ENCODE results near the gene MRPL21.
"Not testable (repeated sequence)": the region's sequence is repeated elsewhere in the genome, so short reads cannot be mapped to it uniquely, and the experiment has no call there.

Gene MRPL21

GRCh38 chr11:68872216-68873003 lies 31.2 kb downstream of the MRPL21 start:
- in situ Hi-C loops (cut with MboI; ENCODE audit: low sequenced_read_pairs) = no loop called here

GRCh38 chr11:68870470-68870869 lies 33.2 kb downstream of the MRPL21 start:
- in situ Hi-C loops (cut with MboI; ENCODE audit: low sequenced_read_pairs) = no loop called here

GRCh38 chr11:68868221-68868835 lies 35.3 kb downstream of the MRPL21 start:
- in situ Hi-C loops (cut with MboI; ENCODE audit: low sequenced_read_pairs) = no loop called here

GRCh38 chr11:68867066-68867465 lies 36.6 kb downstream of the MRPL21 start:
- in situ Hi-C loops (cut with MboI; ENCODE audit: low sequenced_read_pairs) = no loop called here

GRCh38 chr11:68865241-68865640 lies 38.4 kb downstream of the MRPL21 start:
- in situ Hi-C loops (cut with MboI; ENCODE audit: low sequenced_read_pairs) = no loop called here

- in situ Hi-C loops (cut with MboI; ENCODE audit: low sequenced_read_pairs) = no loop called here
Measured at GRCh38 chr11:68863553-68864265, 39.9 kb downstream of the MRPL21 start.

GRCh38 chr11:68862421-68862820 lies 41.2 kb downstream of the MRPL21 start:
- in situ Hi-C loops (cut with MboI; ENCODE audit: low sequenced_read_pairs) = no loop called here

GRCh38 chr11:68859123-68859522 lies 44.5 kb downstream of the MRPL21 start:
- in situ Hi-C loops (cut with MboI; ENCODE audit: low sequenced_read_pairs) = no loop called here

- in situ Hi-C loops (cut with MboI; ENCODE audit: low sequenced_read_pairs) = no loop called here
Measured at GRCh38 chr11:68857037-68857586, 46.5 kb downstream of the MRPL21 start.

GRCh38 chr11:68856425-68857030 lies 47.1 kb downstream of the MRPL21 start:
- in situ Hi-C loops (cut with MboI; ENCODE audit: low sequenced_read_pairs) = not testable (repeated sequence)

- in situ Hi-C loops (cut with MboI; ENCODE audit: low sequenced_read_pairs) = no loop called here
Measured at GRCh38 chr11:68855205-68855981, 48.2 kb downstream of the MRPL21 start.

GRCh38 chr11:68854273-68854958 lies 49.2 kb downstream of the MRPL21 start:
- in situ Hi-C loops (cut with MboI; ENCODE audit: low sequenced_read_pairs) = no loop called here

- in situ Hi-C loops (cut with MboI; ENCODE audit: low sequenced_read_pairs) = no loop called here
Measured at GRCh38 chr11:68852628-68853027, 51.0 kb downstream of the MRPL21 start.

GRCh38 chr11:68848429-68848828 lies 55.2 kb downstream of the MRPL21 start:
- in situ Hi-C loops (cut with MboI; ENCODE audit: low sequenced_read_pairs) = no loop called here

- in situ Hi-C loops (cut with MboI; ENCODE audit: low sequenced_read_pairs) = no loop called here
Measured at GRCh38 chr11:68847395-68847794, 56.2 kb downstream of the MRPL21 start.

GRCh38 chr11:68845351-68846002 lies 58.2 kb downstream of the MRPL21 start:
- in situ Hi-C loops (cut with MboI; ENCODE audit: low sequenced_read_pairs) = no loop called here

- in situ Hi-C loops (cut with MboI; ENCODE audit: low sequenced_read_pairs) = no loop called here
Measured at GRCh38 chr11:68844801-68845200, 58.8 kb downstream of the MRPL21 start.

GRCh38 chr11:68844376-68844775 lies 59.3 kb downstream of the MRPL21 start:
- in situ Hi-C loops (cut with MboI; ENCODE audit: low sequenced_read_pairs) = no loop called here

GRCh38 chr11:68843703-68844312 lies 59.8 kb downstream of the MRPL21 start:
- in situ Hi-C loops (cut with MboI; ENCODE audit: low sequenced_read_pairs) = no loop called here
